HEK293T (cell line): Measurements from ENCODE around the gene RNASEH2C.

Experiments used
- ELF4 ChIP-seq: fragments of 450-650 bp; IDR thresholded peaks from 2 replicates; pipeline ENCODE4 v1.6.1; 2017; ENCODE audit warnings: antibody characterized with exemption
- SP1 ChIP-seq: fragments of 450-650 bp; IDR thresholded peaks from 2 replicates; pipeline ENCODE4 v1.6.1; 2017
- TF ChIP-seq, protein P1 (sequence below): fragments of 450-650 bp; IDR thresholded peaks from 2 replicates; pipeline ENCODE4 v1.6.1; 2016

DNA sequence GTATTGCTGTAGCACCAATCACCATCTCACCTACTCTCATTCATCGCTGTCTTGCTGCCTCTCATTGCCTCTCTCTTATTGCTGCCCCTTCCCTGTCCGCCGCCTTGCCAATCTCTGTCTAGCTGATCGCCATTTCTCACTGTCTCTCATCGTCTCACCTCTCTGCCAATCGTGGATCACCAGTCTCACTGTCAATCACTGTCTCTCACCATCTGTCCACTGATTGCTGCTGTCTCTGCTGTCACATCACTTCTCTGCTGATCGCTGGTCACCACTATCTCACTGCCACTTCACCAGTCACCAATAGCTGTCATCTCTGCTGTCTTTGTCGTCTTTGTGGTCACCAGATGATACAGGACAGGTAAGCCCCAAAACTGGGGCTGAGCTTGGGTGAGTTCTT, 20.6 kb upstream of the RNASEH2C start:
- TF ChIP-seq ELF4, result no peak
- TF ChIP-seq, protein P1, sequence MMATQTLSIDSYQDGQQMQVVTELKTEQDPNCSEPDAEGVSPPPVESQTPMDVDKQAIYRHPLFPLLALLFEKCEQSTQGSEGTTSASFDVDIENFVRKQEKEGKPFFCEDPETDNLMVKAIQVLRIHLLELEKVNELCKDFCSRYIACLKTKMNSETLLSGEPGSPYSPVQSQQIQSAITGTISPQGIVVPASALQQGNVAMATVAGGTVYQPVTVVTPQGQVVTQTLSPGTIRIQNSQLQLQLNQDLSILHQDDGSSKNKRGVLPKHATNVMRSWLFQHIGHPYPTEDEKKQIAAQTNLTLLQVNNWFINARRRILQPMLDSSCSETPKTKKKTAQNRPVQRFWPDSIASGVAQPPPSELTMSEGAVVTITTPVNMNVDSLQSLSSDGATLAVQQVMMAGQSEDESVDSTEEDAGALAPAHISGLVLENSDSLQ, result no peak
- no peak for TF ChIP-seq SP1
